ENCODE measurements around the gene NAGS.
"Not testable (repeated sequence)": the region's sequence is repeated elsewhere in the genome, so short reads cannot be mapped to it uniquely, and the experiment has no call there.

NAGS gene, protein sequence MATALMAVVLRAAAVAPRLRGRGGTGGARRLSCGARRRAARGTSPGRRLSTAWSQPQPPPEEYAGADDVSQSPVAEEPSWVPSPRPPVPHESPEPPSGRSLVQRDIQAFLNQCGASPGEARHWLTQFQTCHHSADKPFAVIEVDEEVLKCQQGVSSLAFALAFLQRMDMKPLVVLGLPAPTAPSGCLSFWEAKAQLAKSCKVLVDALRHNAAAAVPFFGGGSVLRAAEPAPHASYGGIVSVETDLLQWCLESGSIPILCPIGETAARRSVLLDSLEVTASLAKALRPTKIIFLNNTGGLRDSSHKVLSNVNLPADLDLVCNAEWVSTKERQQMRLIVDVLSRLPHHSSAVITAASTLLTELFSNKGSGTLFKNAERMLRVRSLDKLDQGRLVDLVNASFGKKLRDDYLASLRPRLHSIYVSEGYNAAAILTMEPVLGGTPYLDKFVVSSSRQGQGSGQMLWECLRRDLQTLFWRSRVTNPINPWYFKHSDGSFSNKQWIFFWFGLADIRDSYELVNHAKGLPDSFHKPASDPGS

DNA sequence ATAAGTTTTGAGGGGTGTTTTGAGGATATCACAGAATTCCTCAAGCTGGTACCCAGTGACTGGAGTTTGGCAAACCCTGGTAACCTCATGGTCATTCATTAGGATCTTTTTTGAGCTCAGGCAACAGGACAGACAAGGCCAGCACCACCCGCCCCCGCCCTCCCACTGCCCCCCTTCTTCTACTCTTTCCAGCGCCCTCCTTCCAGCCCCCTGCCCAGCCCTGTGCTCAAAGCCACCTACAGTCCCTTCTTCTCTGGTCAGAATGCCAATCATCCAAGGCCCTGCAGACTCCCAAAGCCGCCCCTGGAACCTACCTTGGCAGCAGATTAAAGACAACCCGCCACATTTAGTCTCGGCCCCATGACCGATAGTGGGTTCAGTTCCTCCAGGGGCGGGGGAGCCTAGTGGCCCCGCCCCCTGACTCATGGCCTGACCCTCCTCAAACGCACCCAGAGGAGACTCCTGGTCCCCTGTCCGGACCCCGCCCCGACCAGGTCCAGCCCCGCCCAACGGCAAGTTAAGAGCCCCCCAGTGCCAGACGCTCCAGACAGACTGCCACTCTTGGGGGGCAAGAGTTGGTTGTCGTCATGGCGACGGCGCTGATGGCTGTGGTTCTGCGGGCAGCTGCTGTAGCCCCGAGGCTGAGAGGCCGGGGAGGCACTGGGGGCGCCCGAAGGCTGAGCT is at the start of gene NAGS:
TSS of gene NAGS (plus strand) at position 546 of the 684 bp plus-strand sequence. CDS start at position 588, 42 bp downstream.
- no peak for DNase-seq

DNA sequence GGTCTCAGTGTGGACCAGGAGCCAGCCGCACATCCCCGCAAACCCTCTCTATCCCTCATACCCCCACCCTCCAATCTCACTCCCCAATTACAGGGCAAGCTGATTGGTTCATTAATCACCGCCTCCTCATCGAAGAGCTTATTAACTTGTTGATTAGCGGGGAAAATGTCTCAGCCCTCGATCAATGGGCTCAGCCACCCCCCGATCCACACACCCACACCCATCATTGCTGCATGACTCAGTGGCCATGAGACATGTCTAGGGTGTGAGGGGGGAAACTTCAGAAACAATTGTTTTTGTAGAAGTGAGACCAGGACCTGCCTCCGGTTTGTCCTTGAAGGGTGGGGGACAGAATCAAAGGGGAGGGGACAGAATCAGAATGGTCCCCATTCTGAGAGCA is 48.2 kb upstream of the NAGS start:
- no peak for DNase-seq

DNA sequence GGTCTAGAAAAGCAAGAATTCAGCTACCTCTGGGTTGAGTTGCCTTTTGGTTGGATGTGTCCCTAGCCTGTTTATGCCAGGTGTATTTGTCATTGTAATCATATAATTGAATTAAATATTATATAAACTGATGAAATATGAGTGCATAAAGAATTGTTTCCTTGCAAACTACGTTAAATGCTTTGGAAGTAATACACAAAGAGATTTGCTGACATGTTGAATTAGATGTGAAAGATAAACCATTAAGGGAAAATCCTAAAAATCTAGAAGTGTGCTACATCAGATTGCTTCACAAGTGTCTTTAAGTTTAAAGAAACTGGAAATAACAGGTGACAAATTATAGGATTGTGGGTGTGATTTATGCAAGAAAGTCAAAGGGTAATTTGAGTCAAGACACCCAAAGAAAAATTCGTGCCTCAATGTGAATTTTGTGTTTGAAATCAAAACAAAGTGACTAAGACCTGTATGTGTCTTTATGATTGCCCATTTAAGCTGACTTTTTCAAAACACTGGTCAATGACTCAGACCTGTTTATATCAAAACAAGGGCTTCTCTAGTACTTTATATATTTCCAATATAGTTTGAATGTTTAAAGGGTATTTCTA is 45.6 kb upstream of the NAGS start:
- no peak for DNase-seq

DNA sequence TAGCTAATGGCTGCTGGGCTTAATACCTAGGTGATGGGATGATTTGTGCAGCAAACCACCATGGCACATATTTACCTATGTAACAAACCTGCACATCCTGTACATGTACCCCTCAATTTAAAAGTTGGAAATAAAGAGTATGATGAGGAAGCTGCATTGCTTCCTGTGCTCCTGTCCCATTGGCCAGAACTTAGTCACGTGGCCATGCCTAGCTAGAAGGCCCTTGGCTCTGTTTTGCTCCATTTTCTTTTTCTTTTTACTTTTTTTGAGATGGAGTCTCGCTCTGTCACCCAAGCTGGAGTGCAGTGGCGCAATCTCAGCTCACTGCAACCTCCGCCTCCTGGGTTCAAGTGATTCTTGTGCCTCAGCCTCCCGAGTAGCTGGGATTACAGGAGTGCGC is 43.1 kb upstream of the NAGS start:
- DNase-seq: not testable (repeated sequence)

DNA sequence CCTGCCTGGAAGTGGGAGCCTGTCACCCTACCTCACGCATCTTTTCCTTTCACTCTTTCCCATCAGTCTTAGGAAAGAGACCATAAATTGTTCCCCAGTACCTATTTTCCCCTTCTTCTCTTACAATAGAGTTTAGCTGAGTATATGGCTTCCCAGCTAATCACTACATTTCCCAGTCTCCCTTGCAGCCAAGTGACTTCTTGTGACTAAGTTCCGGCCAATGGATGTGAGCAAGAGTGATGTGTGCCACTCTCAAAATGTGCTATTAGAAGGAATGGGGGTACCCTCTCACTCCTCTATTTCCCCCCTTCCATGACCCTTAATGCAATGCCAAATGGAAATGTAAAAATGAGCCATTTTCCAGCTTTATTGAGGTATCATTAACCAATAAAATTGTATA is 42.5 kb upstream of the NAGS start:
- DNase-seq: no peak

DNA sequence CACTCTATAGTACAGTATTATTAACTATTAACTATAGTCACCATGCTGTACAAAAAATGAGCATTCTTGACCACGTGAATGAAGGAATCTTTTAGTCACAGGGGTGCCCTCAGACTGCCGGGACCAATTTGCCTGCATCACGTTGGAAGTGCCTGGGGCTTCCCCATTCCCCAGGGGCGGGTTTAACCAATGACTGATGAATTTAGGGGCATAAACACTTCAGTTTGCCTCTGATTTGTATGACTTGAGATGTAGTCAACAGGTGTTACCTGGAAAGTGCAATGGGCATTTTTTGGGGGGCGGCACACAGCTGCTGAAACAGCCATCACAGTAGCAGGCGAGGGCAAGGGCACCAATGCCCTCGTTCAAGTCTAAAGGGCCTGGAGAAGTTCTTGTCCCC is 41.9 kb upstream of the NAGS start:
- DNase-seq: no peak

DNA sequence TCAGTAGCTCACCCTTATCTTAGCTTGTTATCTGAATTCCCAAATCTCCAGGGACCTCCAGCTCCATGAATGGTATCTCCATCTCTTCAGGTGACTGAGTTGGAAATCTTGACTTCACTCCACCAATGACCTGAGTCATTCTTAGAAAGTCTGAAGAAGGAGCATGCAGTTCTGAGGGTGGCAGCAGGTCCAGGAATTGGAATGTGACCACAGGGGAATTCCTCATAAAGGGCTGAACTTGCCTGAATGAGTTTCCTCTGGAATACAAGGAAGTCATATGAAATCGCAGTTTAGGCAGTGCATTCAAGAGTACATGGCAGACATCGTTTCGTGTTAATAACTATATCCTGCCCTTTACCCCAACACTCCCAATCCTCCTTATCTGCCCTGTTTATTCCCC is 38.1 kb upstream of the NAGS start:
- no peak for DNase-seq

DNA sequence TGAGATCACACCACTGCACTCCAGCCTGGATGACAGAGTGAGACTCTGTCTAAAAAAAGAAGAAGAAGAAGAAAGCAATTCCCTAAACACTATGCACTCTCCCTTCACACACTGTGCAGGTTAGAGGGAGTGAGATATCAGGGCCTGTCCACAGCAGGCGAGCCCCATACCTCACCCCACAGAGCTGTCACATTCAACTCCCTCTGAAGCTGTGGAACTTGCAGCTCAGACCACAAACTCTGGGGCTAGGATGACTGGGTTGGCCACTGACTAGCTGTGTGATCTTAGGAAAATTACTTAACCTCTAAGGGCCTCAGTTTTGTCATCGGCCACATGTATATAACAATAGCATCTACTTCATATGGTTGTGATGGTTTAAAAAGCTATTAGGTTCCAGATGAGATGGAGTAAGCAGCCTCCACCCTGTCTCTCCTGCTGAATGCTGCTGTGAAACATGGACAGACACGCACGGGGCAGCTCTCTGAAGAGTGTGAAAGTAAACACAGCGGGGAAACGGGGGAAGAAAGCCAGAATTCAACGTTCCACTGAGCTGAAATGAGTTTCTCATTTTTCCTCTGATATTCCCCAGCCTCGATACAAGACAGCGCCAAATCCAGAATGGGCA is 37.1 kb upstream of the NAGS start:
- no peak for DNase-seq

DNA sequence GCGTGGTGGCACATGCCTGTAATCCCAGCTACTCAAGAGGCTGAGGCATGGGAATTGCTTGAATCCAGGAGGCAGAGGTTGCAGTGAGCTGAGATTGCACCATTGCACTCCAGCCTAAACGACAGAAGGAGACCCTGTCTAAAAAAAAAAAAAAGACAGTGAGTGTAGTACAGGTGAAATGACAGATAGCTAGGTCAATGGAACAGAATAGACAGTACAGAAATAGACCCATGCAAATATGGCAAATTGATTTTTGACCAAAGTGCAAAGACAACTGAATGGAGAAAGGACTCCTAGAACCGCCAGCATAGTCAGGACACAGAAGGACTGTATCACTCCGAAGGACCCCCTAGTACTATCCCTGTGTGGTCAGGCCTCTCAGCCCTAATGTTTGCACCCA is 34.1 kb upstream of the NAGS start:
- no peak for DNase-seq

DNA sequence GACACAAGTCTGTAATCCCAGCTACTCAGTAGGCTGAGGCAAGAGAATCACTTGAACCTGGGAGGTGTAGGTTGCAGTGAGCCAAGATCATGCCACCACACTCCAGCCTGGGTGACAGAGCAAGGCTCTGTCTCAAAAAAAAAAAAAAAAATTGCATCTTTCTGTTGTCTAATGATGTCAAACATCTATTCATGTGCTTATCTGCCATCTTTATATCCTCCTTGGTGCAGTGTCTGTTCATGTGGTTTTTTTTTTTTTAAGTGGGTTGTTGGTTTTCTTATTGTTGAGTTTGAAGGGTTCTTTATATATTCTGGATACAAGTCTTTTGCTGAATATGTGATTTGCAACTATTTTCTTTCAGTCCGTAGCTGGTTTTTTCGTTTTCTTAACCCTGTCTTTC is 33.0 kb upstream of the NAGS start:
- DNase-seq: not testable (repeated sequence)

DNA sequence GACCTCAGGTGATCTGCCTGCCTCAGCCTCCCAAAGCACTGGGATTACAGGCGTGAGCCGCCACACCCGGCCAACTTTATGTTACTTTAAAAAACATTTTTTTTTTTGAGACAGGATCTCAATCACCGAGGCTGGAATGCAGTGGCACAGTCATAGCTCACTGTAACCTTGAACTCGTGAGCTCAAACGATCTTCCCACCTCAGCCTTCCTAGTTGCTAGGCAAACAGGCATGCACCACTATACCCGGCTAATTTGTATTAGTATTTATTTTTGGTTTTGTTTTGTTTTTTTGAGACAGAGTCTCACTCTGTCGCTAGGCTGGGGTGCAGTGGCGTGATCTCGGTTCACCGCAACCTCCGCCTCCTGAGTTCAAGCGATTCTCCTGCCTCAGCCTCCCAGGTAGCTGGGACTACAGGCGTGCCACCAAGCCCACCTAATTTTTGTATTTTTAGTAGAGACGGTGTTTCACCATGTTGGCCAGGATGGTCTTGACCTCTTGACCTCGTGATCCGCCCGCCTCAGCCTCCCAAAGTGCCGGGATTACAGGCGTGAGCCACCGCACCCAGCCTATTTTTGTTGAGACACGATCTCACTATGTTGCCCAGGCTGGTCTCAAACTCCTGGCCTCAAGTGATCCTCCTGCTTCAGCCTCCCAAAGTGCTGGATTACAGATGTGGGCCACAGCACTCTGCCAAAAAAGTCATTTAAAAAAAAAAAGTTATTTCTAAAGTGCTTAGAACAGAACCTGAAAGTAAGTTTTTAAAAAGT is 31.8 kb upstream of the NAGS start:
- not testable (repeated sequence) for DNase-seq

DNA sequence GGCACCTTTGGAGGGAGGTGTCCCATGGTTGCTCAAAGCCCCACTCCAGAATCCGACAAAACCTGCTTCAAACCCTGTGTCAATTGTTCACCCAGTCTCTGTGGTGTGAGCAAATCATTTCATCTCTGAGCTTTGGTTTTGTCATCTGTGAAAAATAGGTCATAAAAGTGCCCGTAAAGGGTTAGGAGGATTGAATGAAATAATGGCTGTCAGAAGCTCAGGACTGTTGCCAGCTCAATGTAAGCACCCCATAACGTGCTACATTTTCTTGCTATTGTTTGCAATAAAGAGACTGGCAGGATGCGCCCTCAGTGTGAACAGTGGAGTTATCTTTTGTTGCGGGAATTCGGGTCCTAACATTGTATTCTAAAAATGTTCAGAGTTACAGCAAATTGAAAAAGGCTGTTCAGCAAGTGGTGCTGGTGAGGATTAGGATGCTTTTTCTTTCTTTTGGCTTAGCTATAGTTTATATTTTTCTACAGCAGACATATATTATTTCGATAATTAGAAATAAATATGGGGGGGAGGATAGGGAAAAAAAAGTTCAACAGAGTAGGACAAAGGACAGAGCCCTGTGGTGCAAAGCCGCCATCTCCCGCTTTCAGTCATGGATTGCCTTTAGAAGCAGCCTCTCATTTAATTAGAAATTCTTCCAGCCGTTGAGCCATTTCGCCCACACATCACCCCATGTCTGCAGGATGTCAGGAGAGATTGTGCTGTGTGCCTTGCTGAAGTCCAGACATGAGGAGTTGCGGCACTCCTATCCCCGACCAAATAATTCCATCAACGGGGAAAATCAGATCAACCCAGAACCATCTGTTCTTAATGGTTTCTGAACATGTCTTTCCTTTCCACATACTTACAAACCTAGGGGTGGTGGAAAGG is 29.8 kb upstream of the NAGS start:
- no peak for DNase-seq

DNA sequence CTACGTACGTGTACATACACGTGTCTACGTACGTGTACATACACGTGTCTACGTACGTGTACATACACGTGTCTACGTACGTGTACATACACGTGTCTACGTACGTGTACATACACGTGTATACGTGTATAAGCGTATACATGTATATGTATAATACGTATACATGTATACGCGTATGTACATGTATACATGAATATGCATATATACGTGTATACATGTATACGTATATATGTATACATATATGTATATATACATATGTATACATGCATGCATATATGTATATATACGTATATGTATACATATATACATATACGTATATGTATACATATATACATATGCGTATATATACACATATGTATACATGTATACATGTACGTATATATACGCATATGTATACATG is 28.5 kb upstream of the NAGS start:
- no peak for DNase-seq

DNA sequence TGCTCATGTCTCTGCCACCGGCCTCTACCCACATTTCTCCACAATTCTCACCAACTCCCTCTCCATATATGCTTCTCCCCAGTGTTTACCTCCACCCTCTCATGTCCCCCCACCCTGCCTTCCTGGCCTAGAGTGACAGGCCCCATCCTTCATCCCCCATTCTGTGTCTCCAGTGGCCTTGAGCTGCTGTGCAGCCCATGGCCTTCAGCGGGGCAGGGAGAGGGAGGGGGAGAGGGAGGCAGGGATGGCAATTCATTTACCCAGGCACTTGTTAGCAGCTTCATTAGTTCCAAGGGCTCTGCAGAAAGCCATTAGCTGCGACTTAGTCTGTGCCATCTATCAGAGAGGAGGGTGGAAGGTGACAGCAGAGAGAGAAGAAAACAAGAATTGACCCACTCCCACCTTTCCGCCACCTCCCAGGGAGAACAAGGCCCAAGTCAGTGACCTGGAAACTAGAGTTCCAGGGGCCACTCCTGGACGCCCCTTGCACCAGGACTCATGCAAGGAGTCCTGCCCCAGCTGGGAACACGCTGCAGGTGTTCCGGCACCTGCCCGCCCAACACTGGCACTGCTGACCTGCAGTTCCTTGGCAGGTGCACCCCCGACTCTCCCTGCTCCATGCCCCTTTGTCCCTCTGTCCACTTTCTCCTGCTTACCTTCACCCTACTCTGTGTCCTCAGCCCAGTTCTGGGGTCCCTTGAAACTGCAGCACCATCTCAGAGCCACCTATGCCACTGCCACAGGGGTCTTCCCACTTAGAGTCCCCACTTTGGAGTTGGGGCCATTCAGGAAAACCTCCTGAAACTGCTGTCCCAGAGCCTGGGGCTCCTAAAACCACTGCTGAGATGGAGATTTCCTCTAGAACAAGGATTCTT is 27.2 kb upstream of the NAGS start:
- no peak for DNase-seq

DNA sequence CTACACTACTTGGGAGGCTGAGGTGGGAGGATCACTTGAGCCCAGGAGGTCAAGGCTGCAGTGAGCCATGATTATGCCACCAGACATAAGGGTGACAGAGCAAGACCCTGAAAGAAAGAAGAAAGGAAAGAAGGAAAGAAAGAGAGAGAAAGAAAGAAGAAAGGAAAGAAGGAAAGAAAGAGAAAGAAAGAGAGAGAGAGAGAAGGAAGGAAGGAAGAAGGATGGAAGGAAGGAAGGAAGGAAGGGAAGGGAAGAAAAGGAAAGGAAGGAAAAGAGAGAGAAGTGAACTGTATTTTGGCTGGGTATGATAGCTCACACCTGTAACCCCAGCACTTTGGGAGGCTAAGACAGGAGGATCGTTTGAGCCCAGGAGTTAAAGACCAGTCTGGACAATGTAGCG is 26.3 kb upstream of the NAGS start:
- no peak for DNase-seq

DNA sequence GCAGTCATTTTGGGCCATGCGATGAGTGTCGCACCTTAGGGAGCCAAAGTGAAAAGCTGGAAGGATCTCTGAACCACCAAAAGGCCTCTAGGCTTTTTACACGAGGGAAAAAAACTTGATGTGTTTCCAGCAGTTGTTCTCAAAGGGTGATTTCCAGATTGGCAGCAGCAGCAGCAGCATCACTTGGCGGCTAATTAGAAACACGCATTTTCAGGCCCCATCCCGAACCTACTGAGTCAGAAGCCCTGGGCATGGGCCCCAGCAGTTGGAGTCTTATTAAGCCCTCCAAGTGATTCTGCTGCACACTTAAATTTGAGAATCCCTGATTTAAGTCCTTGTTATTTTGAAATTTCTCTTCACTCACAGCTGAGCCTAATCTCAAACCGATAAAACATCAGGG is 25.4 kb upstream of the NAGS start:
- DNase-seq: no peak

DNA sequence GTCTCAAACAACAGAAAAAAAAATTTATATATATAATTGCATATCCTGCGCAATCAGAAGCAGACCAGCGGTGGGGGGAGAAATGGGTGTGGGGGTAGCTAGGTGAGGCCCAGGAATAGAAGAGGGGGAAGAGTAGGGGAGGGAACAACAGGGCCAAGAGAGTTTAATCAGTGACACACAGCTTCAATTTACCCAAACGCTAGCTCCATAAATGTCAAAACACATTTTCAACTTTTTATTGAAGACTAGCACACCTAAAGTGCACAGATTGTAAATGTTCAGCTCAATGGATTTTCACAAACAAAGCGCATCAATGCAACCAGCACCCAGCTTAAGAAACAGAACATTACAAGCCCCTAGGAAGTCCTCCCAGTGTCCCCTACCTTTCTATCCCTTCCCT is 24.8 kb upstream of the NAGS start:
- DNase-seq: no peak

DNA sequence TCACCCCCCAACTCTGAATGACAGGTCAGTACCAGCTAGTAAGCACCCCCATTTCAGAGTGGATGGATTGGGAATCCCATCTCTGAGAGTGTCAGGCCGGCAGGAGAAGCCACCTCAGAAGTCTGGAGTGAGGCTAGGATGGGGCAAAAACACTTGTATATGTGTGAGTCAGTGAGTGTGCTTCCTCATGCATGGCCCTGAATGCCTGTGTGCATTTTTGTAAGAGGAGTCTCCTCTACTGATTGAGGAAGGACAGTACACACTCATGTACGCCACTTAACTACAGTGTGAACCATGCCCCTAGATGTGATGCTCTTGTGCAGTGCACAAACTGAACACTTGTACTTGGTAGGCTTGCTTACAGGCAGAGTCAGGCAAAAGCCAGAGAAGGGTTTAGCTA is 22.3 kb upstream of the NAGS start:
- no peak for DNase-seq

DNA sequence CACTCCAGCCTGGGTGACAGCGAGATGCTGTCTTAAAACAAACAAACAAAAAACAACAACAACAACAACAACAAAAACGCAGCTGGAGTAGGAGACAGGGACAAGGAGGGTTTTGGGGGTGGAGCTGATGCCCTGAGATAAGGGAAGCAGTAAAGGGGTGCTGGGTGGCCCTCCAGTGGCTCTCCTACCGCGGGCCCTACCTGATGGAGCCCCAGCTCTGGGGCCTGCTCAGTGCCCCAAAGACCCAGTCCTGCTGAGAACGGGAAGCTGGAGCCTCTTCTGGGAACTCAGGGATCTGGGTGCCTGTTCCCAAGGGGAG is 21.3 kb upstream of the NAGS start:
- DNase-seq: no peak

DNA sequence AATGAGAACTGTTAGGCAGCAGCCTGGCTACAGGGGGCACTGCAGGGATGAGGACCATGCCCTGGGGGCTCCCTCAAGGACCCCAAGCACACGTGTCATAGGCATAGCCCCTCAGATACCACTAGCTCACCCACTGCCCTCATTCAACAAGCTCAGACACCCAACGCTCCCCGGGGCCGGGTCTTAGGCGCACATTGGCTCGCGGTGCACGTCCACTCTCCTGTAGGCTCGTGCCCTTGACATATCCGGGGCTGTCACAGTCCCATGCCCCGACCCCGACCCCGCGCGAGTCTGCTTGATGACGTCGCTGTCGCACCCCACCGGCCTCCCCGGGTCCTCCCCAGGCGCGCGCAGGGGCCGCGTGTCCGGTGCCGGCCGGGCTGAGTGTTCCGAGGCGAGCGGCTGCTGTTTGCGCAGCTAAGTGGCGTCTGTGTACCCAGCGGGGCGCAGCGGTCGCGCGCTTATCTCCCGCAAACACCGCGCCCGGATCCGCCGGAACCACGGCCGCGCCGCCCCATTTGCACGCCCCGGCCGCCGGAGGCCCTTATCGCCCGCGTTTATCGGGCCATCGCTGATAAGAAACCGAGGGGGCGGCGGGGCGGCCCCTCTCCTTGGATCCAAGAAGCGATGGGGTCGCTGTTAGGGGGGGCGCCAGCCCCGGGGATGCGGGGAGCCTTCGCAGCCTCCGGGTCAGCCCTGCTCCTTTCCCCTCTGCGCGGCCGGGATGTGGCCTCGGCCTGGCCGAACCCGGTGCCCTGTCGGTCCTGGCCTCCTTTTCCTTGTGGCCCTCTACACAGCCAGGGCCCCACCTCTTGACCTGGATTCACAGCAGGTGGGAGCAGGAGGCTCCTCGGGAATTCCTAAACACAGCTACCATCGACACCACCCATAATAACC is 20.7 kb upstream of the NAGS start:
- peak; percentile 47 to 59 for DNase-seq

Measured in NCI-H2081 (cell line).